Measurements from ENCODE around the gene EVPL.

The EVPL gene

GRCh38 chr17:75959051-75959838, 67.9 kb downstream of the EVPL start:
- DNase-seq (ENCODE audit: low spot score) = no peak

Measured in CD4-positive, alpha-beta T cell treated with Interleukin-15 for 4 hours (primary cell).